Stimulated activated memory B cell treated with anti-CD40 and anti-IgM and Interleukin-4, amounts not matched to agents 10 μg/mL and 1 μg/mL and 100 μg/mL, for 72 hours (primary cell): ENCODE measurements around the gene INTU.

Experiments used
- ATAC-seq: fragments of 150-1000 bp; cut with Tn5 transposase; 2 replicates; pipeline ENCODE4 v1.10.0; 2021
- H3K27ac Mint-ChIP-seq: one replicate; pipeline ENCODE4 v1.8.0; 2022; ENCODE audit warnings: mild to moderate bottlenecking, mixed read lengths
- H3K27me3 Mint-ChIP-seq: one replicate; pipeline ENCODE4 v1.8.0; 2022; ENCODE audit warnings: mixed read lengths
- H3K36me3 Mint-ChIP-seq: one replicate; pipeline ENCODE4 v1.8.0; 2022; ENCODE audit warnings: mixed read lengths
- H3K4me1 Mint-ChIP-seq: one replicate; pipeline ENCODE4 v1.8.0; 2022; ENCODE audit warnings: mixed read lengths
- H3K4me3 Mint-ChIP-seq: one replicate; pipeline ENCODE4 v1.8.0; 2022; ENCODE audit warnings: mild to moderate bottlenecking, moderate library complexity, mixed read lengths
- H3K9me3 Mint-ChIP-seq: one replicate; pipeline ENCODE4 v1.8.0; 2022; ENCODE audit warnings: mixed read lengths

The INTU gene

GRCh38 chr4:127759228-127759820, 126.6 kb downstream of the INTU start:
- no peak for ATAC-seq
- Mint-ChIP-seq H3K27ac (no peak overlapping the region), H3K4me1 (no peaks in the 10 kb centered on the region), H3K36me3 (no peaks in the 10 kb centered on the region), H3K9me3 (peaks cover 5% of the 10 kb centered on the region), H3K27me3 (no peaks in the 10 kb centered on the region), H3K4me3 (no peak overlapping the region)

- no peak overlapping the region for H3K4me3 Mint-ChIP-seq
- H3K36me3 Mint-ChIP-seq: no peaks in the 10 kb centered on the region
- no peaks in the 10 kb centered on the region for H3K27me3 Mint-ChIP-seq
- H3K9me3 Mint-ChIP-seq: peaks cover 5% of the 10 kb centered on the region
- no peak overlapping the region for H3K27ac Mint-ChIP-seq
- no peaks in the 10 kb centered on the region for H3K4me1 Mint-ChIP-seq
- no peak for ATAC-seq
Measured at GRCh38 chr4:127759893-127760292, 127.1 kb downstream of the INTU start.

GRCh38 chr4:127771535-127772275, 138.9 kb downstream of the INTU start:
- ATAC-seq: no peak
- Mint-ChIP-seq H3K36me3 (no peaks in the 10 kb centered on the region), H3K9me3 (no peaks in the 10 kb centered on the region), H3K4me3 (no peak overlapping the region), H3K27ac (no peak overlapping the region), H3K4me1 (no peaks in the 10 kb centered on the region), H3K27me3 (peaks cover 33% of the 10 kb centered on the region)

- Mint-ChIP-seq H3K27ac (no peak overlapping the region), H3K4me3 (no peak overlapping the region), H3K36me3 (no peaks in the 10 kb centered on the region), H3K9me3 (no peaks in the 10 kb centered on the region), H3K4me1 (no peaks in the 10 kb centered on the region), H3K27me3 (peaks cover 46% of the 10 kb centered on the region)
- no peak for ATAC-seq
Measured at GRCh38 chr4:127772769-127773671, 140.3 kb downstream of the INTU start.

GRCh38 chr4:127775843-127776242, 143.1 kb downstream of the INTU start:
- no peaks in the 10 kb centered on the region for H3K9me3 Mint-ChIP-seq
- H3K4me1 Mint-ChIP-seq: peaks cover 2% of the 10 kb centered on the region
- H3K4me3 Mint-ChIP-seq: no peak overlapping the region
- H3K27ac Mint-ChIP-seq: no peak overlapping the region
- ATAC-seq: no peak
- peaks cover 64% of the 10 kb centered on the region for H3K27me3 Mint-ChIP-seq
- no peaks in the 10 kb centered on the region for H3K36me3 Mint-ChIP-seq
